Measurements from ENCODE around the gene C4BPB.

DNA sequence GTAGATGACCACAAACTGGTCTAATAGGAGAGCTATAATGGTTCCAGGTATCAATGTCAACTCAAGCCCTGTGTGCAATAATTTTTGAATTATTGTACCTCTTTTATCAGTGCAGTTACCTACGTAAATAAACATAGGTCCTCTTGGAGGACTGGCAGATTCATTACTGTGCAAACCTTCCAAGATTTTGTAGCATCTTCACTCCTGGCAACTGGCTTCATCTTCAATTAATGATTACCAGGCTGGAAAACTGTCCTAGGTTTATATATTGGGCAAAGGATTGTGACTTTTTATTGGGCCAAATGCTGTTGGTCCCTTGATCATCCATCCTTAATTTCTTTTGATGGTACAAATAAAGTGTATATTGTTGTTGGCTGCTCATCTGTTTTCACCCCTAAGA, 51.0 kb downstream of the C4BPB start:
- TF ChIP-seq RAD21 (IDR thresholded peaks at IDR 0.05; ENCODE audit: low read depth) (no peak), EGR1 (IDR thresholded peaks at IDR 0.05) (no peak), CREB1 (IDR thresholded peaks at IDR 0.05; ENCODE audit: low read depth) (no peak), YY1 (IDR thresholded peaks at IDR 0.05; ENCODE audit: low read depth) (no peak), NFIC (IDR thresholded peaks at IDR 0.05) (no peak)
- TF ChIP-seq, protein P1, sequence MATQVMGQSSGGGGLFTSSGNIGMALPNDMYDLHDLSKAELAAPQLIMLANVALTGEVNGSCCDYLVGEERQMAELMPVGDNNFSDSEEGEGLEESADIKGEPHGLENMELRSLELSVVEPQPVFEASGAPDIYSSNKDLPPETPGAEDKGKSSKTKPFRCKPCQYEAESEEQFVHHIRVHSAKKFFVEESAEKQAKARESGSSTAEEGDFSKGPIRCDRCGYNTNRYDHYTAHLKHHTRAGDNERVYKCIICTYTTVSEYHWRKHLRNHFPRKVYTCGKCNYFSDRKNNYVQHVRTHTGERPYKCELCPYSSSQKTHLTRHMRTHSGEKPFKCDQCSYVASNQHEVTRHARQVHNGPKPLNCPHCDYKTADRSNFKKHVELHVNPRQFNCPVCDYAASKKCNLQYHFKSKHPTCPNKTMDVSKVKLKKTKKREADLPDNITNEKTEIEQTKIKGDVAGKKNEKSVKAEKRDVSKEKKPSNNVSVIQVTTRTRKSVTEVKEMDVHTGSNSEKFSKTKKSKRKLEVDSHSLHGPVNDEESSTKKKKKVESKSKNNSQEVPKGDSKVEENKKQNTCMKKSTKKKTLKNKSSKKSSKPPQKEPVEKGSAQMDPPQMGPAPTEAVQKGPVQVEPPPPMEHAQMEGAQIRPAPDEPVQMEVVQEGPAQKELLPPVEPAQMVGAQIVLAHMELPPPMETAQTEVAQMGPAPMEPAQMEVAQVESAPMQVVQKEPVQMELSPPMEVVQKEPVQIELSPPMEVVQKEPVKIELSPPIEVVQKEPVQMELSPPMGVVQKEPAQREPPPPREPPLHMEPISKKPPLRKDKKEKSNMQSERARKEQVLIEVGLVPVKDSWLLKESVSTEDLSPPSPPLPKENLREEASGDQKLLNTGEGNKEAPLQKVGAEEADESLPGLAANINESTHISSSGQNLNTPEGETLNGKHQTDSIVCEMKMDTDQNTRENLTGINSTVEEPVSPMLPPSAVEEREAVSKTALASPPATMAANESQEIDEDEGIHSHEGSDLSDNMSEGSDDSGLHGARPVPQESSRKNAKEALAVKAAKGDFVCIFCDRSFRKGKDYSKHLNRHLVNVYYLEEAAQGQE (IDR thresholded peaks at IDR 0.05; ENCODE audit: low read depth): no peak
